ENCODE data around the gene ADGRL3.
"Not testable (repeated sequence)": the region's sequence is repeated elsewhere in the genome, so short reads cannot be mapped to it uniquely, and the experiment has no call there.

GRCh38 chr4:61764090-61764489 is 564.0 kb downstream of the ADGRL3 start:
- TF ChIP-seq, protein P1, sequence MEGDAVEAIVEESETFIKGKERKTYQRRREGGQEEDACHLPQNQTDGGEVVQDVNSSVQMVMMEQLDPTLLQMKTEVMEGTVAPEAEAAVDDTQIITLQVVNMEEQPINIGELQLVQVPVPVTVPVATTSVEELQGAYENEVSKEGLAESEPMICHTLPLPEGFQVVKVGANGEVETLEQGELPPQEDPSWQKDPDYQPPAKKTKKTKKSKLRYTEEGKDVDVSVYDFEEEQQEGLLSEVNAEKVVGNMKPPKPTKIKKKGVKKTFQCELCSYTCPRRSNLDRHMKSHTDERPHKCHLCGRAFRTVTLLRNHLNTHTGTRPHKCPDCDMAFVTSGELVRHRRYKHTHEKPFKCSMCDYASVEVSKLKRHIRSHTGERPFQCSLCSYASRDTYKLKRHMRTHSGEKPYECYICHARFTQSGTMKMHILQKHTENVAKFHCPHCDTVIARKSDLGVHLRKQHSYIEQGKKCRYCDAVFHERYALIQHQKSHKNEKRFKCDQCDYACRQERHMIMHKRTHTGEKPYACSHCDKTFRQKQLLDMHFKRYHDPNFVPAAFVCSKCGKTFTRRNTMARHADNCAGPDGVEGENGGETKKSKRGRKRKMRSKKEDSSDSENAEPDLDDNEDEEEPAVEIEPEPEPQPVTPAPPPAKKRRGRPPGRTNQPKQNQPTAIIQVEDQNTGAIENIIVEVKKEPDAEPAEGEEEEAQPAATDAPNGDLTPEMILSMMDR (IDR thresholded peaks at IDR 0.05; ENCODE audit: insufficient read depth, low read depth, low read length) = not testable (repeated sequence)
- not testable (repeated sequence) for TF ChIP-seq EZH2 (IDR thresholded peaks at IDR 0.05; ENCODE audit: insufficient read depth, low read length)
